GM19023 (cell line): Measurements from ENCODE around the gene SERPINH1.

Experiments
- ATAC-seq: cut with Tn5 transposase; IDR thresholded peaks from one replicate; pipeline ENCODE4 v1.9.1; 2021; ENCODE audit warnings: mild to moderate bottlenecking, moderate library complexity; ENCODE audit not compliant: unreplicated experiment

Gene SERPINH1

DNA sequence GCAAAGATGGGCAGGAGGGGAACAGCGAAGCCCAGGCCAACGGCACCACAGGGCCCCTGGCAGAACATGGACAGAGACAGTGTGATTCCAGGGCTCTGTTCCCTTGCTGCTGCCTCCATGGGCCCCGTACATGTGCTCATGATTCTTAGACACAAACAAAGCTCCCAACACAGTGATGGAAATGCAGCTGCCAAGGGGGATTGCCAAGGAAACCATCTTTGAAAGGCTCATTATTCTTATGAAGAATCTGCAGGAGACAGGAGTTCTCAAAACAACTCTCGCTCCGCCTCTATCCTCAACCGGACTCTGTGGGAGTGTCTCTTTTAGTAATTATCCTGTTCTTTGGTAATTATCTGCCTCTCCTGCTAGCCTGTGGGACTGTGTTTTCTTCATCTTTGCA, 32.2 kb downstream of the SERPINH1 start:
- no peak for ATAC-seq

DNA sequence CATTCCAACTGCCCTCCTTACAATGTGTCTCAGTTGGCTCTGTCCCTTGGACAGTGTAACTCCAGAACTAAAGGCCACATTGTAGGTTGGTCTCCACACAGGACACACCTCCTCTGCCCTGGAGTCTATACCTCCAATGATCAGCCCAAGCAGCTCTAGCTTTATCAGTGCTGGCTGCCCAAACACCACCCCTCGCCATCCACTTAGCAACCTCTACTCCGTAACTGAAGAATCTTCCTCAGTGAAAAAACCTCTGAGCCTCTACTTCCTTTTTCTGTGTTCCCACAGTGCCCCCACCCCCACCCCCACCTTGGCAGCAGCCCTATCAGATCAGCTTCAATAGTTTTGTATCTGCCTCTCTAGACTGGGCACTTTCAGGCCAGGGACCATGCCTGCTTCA, 33.4 kb downstream of the SERPINH1 start:
- ATAC-seq = no peak

DNA sequence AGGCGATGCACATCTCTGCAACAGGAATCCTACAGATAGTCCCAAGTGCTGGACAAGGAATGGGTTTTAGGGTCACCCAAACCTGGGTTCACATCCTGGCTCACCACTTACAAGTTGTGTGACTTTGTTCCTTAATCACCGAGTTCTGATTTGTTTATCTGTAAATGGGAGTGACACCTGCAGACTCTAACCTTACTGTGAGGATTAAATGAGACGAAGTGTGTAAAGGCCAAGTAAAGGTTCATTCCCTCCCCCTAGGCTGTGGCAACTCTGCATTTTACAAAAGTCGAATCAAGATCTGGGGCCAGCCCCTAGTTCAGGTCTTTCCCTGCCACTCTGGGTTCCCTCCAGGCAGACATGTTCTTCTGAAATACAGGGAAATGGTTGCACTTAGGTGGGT, 34.9 kb downstream of the SERPINH1 start:
- no peak for ATAC-seq

DNA sequence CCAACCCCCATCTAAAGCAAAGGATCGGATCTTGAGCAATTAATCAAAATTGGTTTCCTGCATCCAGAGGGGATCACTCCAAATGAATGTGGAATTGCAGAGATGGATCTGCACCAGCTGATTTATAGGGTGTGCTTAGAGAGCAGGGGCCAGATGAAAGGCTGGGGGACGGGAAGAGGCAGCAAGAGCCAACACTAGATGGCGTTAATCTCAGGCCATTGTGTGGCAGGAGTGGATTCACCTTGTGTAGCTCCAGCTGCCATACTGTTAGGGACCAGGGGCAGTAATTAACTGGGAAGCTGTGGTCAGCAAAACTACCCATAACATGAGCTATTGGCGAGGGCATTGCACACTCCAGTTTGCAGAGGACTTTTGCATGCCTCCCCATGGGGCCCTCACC, 35.6 kb downstream of the SERPINH1 start:
- no peak for ATAC-seq

DNA sequence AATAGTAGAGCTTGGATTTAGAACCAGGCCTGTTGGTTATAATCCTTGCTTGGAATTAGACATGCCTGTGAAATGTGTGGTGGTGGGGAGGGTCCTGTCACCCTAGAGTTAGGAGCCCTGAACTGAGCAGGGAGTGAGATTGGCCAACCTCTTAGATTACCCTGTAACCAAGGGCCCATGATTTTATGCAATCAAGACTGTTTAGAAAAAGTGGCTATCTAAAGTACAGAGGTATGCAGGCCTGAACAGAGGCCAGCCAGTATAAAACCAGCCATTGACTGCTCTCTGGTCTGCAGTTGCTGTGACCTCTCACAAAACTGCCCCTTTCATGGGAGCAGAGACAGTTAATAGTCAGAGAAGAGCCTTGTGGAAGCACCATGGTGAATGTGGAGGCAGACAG, 36.2 kb downstream of the SERPINH1 start:
- ATAC-seq = no peak

DNA sequence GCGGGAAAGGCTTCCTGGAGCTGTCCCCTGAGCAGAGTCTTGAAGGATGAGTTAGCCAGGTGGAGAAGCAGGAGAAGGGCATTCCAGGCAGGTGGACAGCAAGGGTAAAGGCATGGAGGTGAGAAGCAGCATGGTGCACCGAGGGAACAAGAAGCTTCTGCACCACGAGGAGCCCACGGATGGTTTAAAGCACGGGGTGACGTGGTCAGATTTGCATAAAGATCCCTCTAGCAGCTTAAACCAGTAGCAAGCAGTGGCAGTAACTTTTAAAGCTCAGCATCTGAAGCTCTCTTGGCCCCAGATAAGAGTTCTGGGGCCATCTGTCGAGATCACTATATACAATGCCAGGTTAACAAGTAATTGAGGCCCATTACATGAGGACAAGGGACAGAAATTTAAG, 36.8 kb downstream of the SERPINH1 start:
- ATAC-seq = no peak

DNA sequence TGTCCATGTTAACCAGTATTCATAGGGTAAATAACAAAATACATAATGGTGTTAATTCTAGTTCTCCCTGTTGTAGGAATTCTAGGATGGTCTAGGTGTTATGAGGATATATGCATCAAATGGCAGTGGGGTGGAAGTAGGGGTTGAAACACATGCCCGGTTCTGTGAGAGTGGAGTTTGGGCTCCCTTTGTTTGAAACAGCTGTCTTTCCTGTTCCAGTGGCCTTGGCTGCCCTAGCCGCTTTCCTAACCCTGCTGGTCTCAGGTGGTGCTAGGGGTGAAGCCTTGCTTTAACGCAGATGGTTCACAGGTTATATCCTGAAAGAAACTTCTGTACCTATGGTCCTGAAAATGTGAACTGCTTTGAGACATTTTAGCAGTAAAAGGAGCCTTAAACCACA, 38.3 kb downstream of the SERPINH1 start:
- no peak for ATAC-seq

DNA sequence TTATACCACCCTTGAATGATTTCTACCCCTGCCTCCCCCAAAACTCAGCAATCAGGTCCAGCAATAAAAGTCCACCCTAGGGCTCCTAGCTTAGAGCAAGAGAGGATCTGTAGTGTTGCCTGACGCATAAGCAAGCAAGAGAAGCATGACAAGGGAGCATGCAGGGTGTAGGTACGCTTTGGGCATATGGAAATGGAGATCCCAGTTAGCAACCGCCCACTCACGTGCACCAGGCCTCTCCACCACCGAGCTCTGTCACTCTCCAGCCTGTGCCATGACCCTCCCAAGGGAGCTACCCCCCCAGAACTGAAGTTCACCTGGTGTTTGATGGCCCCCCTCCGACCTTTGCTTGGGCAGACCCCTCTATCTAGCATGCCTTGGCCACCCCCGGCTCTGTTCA, 39.4 kb downstream of the SERPINH1 start:
- ATAC-seq = no peak

DNA sequence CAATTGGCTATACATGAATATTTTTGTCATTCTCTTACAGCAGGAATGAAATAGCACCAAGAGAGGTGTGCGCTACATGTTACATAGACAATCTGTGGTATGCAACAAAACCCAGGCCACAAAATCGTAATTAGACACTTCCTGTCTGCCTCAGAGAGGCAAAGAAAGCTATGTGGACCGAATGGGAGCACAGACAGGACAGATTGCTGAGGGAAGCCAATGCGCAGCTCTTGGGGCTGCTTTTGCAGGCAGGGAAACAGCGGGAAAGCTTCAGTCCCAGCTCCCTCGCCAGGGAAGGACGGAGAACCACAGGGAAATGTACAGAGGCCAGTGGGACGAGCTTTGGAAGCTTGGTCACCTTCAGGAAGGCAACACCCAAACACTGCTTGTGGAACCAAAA, 40.9 kb downstream of the SERPINH1 start:
- ATAC-seq = no peak

DNA sequence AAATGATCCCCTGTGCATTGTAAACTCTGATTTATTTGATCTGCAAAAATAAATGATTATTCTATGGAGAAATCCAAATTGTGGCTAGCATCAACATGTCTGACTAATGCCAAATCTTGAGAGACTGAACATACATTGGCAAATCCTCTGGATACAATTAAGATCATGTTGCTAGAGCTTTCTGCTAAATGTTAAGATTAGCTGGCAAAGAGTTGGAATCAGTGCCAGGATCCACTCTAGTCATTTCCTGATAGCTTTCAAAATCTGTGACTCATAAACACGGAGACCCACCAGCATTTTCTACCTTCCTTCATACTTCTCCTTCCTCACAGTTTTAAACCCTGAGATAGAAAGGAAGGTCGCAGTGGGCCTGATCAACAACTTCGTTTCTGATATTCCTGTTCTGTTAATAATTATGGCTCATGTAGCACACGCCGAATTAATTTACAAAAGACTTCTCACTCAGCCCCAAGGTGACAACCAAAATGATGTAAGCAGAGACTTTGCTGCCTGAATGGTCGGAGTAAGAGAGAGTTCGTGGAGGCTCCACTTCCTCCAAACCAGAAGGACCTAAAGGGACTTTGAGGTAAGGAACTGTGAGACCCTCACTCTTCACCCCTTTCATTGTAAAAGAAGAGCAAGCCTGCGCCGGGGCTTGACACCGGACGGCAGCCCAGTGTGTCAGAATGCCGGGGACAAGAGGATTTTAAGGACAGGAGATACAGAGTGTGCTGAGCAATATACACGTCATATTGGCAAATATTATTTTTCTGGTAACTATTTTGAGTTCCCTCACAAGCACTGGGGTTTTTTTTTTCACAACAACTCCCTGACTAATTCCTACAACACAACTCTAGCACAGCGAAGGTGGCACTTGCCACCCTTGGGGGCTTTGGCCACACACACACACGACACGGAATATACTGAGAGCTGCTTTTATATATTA, 42.0 kb downstream of the SERPINH1 start:
- ATAC-seq = no peak

DNA sequence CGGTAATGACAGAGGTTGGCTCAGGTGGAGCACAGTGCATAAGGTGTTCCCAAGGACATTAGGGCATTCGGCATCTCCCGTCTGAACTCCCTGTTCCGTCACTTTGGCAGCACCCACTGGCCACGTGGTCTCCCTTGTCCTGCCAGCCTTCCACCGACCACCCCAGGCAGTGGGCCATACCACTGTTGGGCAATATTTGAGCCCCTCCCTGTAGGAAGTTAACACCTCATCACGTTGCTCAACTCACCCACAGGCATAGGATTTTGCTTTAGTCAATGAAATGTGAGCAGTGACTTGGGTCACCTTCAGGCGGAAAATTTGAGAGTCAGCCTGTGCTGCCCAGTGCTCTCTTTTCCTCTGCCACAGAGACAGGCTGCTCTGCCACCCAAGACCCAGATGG, 44.0 kb downstream of the SERPINH1 start:
- no peak for ATAC-seq

DNA sequence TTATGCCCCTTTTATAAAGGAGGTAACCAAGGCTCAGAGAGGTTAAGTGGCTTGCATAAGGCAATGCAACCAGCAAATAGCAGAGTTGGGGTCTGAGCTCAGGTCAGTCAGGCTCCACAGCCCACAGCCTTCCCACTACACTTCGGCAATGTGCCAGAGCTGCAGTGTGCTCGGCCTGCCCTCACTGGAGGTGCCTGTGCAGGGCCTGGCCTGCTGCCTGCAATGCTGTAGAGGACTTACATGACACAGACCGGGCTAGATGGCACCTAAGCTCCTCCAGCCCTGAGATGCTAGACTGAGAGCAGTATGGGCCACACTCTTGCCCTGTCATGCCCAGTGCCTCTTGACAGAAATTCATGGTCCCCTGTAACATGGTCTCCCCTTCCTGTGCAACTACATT, 49.8 kb downstream of the SERPINH1 start:
- no peak for ATAC-seq

DNA sequence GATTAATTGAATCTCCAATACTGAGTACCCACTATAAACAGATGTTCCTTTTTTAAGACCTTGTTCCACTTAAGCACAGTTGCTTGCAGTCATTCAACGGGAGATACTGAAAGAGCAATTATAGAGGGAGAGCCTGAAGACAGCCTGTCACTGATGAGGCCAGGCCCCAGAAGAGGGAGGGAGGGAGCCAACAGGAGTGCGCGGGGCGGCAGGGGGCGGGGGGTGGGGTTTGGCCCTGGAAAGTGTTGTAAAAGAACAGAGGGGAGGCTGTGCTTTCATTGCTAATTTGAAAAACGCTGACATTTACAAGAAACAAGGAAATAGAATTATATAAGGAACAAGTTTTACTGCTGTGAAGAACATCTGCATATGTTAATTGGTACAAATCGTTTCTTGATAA, 53.7 kb downstream of the SERPINH1 start:
- no peak for ATAC-seq

DNA sequence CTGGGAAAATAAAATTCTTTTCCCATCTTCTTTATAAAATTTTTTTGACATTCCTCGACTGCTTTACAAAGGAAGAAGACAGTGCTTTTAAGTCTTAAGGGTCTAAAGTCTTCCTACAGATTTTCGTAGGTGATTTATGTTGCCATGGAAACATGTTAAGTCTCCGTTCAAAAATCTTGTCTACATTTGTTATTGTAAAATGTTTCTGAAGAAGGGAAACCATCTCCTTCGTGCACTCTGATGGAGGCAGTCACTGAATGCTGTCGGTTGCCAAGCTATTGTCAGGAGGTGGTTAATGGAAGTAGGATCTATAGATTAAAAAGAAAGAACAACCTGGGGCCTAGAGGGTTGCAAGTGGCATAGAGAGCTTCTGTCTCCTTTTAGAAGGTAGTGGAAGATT, 54.2 kb downstream of the SERPINH1 start:
- ATAC-seq = no peak
